Tibial nerve (tissue), 4 donors: ENCODE measurements around the gene PDGFA. TPM values are rescaled to one million over a fixed set of nuclear protein-coding genes. Genes with fewer than 3 reads are reported as not detected.

Source experiments
- DNase-seq, 2 donors: peaks; one replicate each; pipeline ENCODE4 v3.0.0-alpha.2; 2019; ENCODE audit warnings: low spot score in 2 of 2
- H3K27ac ChIP-seq, 4 donors: fragments of 200-600 bp; sonication (generic) in 3 of 4; one replicate each; pipeline ENCODE4 v1.5.1; 2017 to 2019; ENCODE audit warnings: mild to moderate bottlenecking in 1 of 4
- H3K27me3 ChIP-seq, 2 donors: fragments of 200-600 bp; sonication (generic) in 1 of 2; one replicate each; pipeline versions ENCODE4 v1.5.1 to v1.6.0; 2017 to 2019
- H3K36me3 ChIP-seq, 3 donors: fragments of 200-600 bp; sonication (generic); one replicate each; pipeline ENCODE4 v1.5.1; 2018 to 2019
- H3K4me1 ChIP-seq, 4 donors: fragments of 200-600 bp; sonication (generic) in 3 of 4; one replicate each; pipeline ENCODE4 v1.5.1; 2017 to 2019
- H3K4me3 ChIP-seq, 4 donors: fragments of 200-600 bp; sonication (generic) in 3 of 4; one replicate each; pipeline ENCODE4 v1.5.1; 2017 to 2019; ENCODE audit warnings: mild to moderate bottlenecking in 1 of 4, moderate library complexity in 1 of 4
- H3K9me3 ChIP-seq, 4 donors: fragments of 200-600 bp; sonication (generic) in 3 of 4; one replicate each; pipeline ENCODE4 v1.5.1; 2017 to 2019
- CTCF ChIP-seq, 5 experiments: fragments of 200-600 bp in 3 of 5; fragments of 450-650 bp in 2 of 5; sonication (generic) in 3 of 5; IDR thresholded peaks; one replicate each; pipeline ENCODE4 v1.5.1; 2016 to 2019; ENCODE audit warnings: antibody characterized with exemption in 5 of 5, mild to moderate bottlenecking in 3 of 5, moderate library complexity in 2 of 5
- EP300 ChIP-seq, 2 donors: sonication (generic); formaldehyde crosslinking; IDR thresholded peaks; one replicate each; pipeline ENCODE4 v1.6.1; 2017; ENCODE audit warnings: antibody characterized with exemption in 2 of 2, mild to moderate bottlenecking in 1 of 2
- POLR2A ChIP-seq, 2 donors: fragments of 450-650 bp; IDR thresholded peaks; one replicate each; pipeline ENCODE4 v1.6.1; 2017; ENCODE audit warnings: antibody characterized with exemption in 2 of 2, mild to moderate bottlenecking in 2 of 2, moderate library complexity in 2 of 2
- WGBS, 2 donors: methylation state at CpG; one replicate each; pipeline ENCODE4 v1.1.5; 2018; 5-methylcytosine and 5-hydroxymethylcytosine counted together
- total RNA-seq, 4 donors: library from RNA; depleted of rRNA; stranded (reverse); fragments of >200 nt; gene quantifications; one replicate each; pipeline ENCODE4 v1.1.0, GENCODE V29; 2016

The PDGFA gene
- total RNA-seq, 4 donors from 2014 or later = 33.4 to 84.1 (median 40.6) TPM

- peaks cover 0 to 22% (median 4%) of the 10 kb centered on the region in 4 donors for H3K4me1 ChIP-seq
- peak overlapping the region in 2 of 4 donors; percentile 49 to 75 for H3K27ac ChIP-seq
- no peak for TF ChIP-seq CTCF (IDR thresholded peaks at IDR 0.05)
- no peak for TF ChIP-seq POLR2A (IDR thresholded peaks at IDR 0.05)
- no peak for TF ChIP-seq EP300 (IDR thresholded peaks at IDR 0.05)
- WGBS, 2 donors = 68 to 73% methylated on average over 16 of the region's 16 CpGs
- DNase-seq = no peak
- H3K4me3 ChIP-seq = no peak overlapping the region
- peaks cover 0 to 2% (median 0%) of the 10 kb centered on the region in 4 donors for H3K9me3 ChIP-seq
- no peaks in the 10 kb centered on the region for H3K36me3 ChIP-seq
- no peaks in the 10 kb centered on the region for H3K27me3 ChIP-seq
Measured at GRCh38 chr7:468681-469562, 50.7 kb downstream of the PDGFA start.

- Histone ChIP-seq H3K27ac (peak overlapping the region in 2 of 4 donors; percentile 49 to 75), H3K27me3 (no peaks in the 10 kb centered on the region), H3K9me3 (peaks cover 0 to 2% (median 0%) of the 10 kb centered on the region in 4 donors), H3K36me3 (no peaks in the 10 kb centered on the region), H3K4me1 (peaks cover 0 to 22% (median 4%) of the 10 kb centered on the region in 4 donors), H3K4me3 (no peak overlapping the region)
- no peak for TF ChIP-seq POLR2A (IDR thresholded peaks at IDR 0.05)
- no peak for TF ChIP-seq EP300 (IDR thresholded peaks at IDR 0.05)
- TF ChIP-seq CTCF (IDR thresholded peaks at IDR 0.05) = no peak
- 92% methylated on average over 5 of the region's 5 CpGs for WGBS, 2 donors
- DNase-seq = no peak
Measured at GRCh38 chr7:467856-468545, 51.6 kb downstream of the PDGFA start.

GRCh38 chr7:467393-467828, 52.2 kb downstream of the PDGFA start:
- H3K27me3 ChIP-seq = no peaks in the 10 kb centered on the region
- peaks cover 0 to 22% (median 4%) of the 10 kb centered on the region in 4 donors for H3K4me1 ChIP-seq
- H3K9me3 ChIP-seq = peaks cover 0 to 2% (median 0%) of the 10 kb centered on the region in 4 donors
- no peaks in the 10 kb centered on the region for H3K36me3 ChIP-seq
- H3K4me3 ChIP-seq = no peak overlapping the region
- no peak overlapping the region for H3K27ac ChIP-seq
- WGBS, 2 donors = 87 to 88% methylated on average over 3 of the region's 3 CpGs
- TF ChIP-seq CTCF (IDR thresholded peaks at IDR 0.05) (no peak), POLR2A (IDR thresholded peaks at IDR 0.05) (no peak), EP300 (IDR thresholded peaks at IDR 0.05) (no peak)
- no peak for DNase-seq

- DNase-seq = no peak
- TF ChIP-seq POLR2A (IDR thresholded peaks at IDR 0.05) = no peak
- TF ChIP-seq EP300 (IDR thresholded peaks at IDR 0.05) = no peak
- no peak overlapping the region for H3K27ac ChIP-seq
- 91 to 94% methylated on average over 9 of the region's 9 CpGs for WGBS, 2 donors
- H3K27me3 ChIP-seq = no peaks in the 10 kb centered on the region
- H3K4me3 ChIP-seq = no peak overlapping the region
- peaks cover 0 to 2% (median 0%) of the 10 kb centered on the region in 4 donors for H3K9me3 ChIP-seq
- H3K4me1 ChIP-seq = peaks cover 0 to 22% (median 3%) of the 10 kb centered on the region in 4 donors
- no peaks in the 10 kb centered on the region for H3K36me3 ChIP-seq
Measured at GRCh38 chr7:466465-467191, 53.0 kb downstream of the PDGFA start.

GRCh38 chr7:465710-466400, 53.8 kb downstream of the PDGFA start:
- WGBS, 2 donors = 90 to 91% methylated on average over 17 of the region's 17 CpGs
- no peak overlapping the region for H3K4me3 ChIP-seq
- TF ChIP-seq EP300 (IDR thresholded peaks at IDR 0.05) (no peak), POLR2A (IDR thresholded peaks at IDR 0.05) (no peak), CTCF (IDR thresholded peaks at IDR 0.05) (no peak)
- peaks cover 0 to 2% (median 0%) of the 10 kb centered on the region in 4 donors for H3K9me3 ChIP-seq
- no peaks in the 10 kb centered on the region for H3K36me3 ChIP-seq
- DNase-seq = no peak
- H3K27ac ChIP-seq = no peak overlapping the region
- peaks cover 0 to 25% (median 7%) of the 10 kb centered on the region in 4 donors for H3K4me1 ChIP-seq
- no peaks in the 10 kb centered on the region for H3K27me3 ChIP-seq
